Smooth muscle cell (in vitro differentiated cells): Measurements from ENCODE around the gene C19orf12. TPM values are rescaled to one million over a fixed set of nuclear protein-coding genes. Genes with fewer than 3 reads are reported as not detected.

Source experiments
- DNase-seq: peaks from one replicate; lab custom pipeline; 2025; ENCODE audit not compliant: unreplicated experiment; lab: John Stamatoyannopoulos, UW
- H2AFZ ChIP-seq: fragments of 200-600 bp; sonication (generic); 2 replicates; pipeline ENCODE4 v1.6.0; 2016; ENCODE audit warnings: antibody characterized with exemption, low read depth, mild to moderate bottlenecking
- H3F3A ChIP-seq: fragments of 200-600 bp; sonication (generic); 2 replicates; pipeline ENCODE4 v1.6.0; 2017; ENCODE audit warnings: antibody characterized with exemption, low read depth
- H3K27ac ChIP-seq: fragments of 200-600 bp; sonication (generic); 2 replicates; pipeline ENCODE4 v1.5.1; 2016; ENCODE audit warnings: low read depth, mild to moderate bottlenecking
- H3K27me3 ChIP-seq: fragments of 200-600 bp; sonication (generic); 2 replicates; pipeline ENCODE4 v1.6.1; 2016; ENCODE audit warnings: low read depth, mild to moderate bottlenecking
- H3K36me3 ChIP-seq: fragments of 200-600 bp; sonication (generic); 2 replicates; pipeline ENCODE4 v1.5.1; 2016; ENCODE audit warnings: low read depth
- H3K4me1 ChIP-seq: fragments of 200-600 bp; sonication (generic); 2 replicates; pipeline ENCODE4 v1.5.1; 2016; ENCODE audit warnings: low read depth
- H3K4me2 ChIP-seq: fragments of 200-600 bp; sonication (generic); 2 replicates; pipeline ENCODE4 v1.6.0; 2016; ENCODE audit warnings: mild to moderate bottlenecking
- H3K4me3 ChIP-seq: fragments of 200-600 bp; sonication (generic); 2 replicates; pipeline ENCODE4 v1.5.1; 2016; ENCODE audit warnings: mild to moderate bottlenecking
- H3K79me2 ChIP-seq: fragments of 200-600 bp; sonication (generic); 2 replicates; pipeline ENCODE4 v1.6.0; 2016; ENCODE audit warnings: low read depth, mild to moderate bottlenecking
- H3K9ac ChIP-seq: fragments of 200-600 bp; sonication (generic); 2 replicates; pipeline ENCODE4 v1.6.0; 2016; ENCODE audit warnings: low read depth
- H3K9me3 ChIP-seq: fragments of 200-600 bp; sonication (generic); replicated peaks from 2 replicates; pipeline ENCODE4 v1.5.1; 2016; ENCODE audit warnings: low read depth
- H4K20me1 ChIP-seq: fragments of 200-600 bp; sonication (generic); 2 replicates; pipeline ENCODE4 v1.6.0; 2016; ENCODE audit warnings: low read depth
- CTCF ChIP-seq: fragments of 200-600 bp; sonication (generic); IDR thresholded peaks from 2 replicates; pipeline ENCODE4 v1.5.1; 2017; ENCODE audit warnings: borderline replicate concordance, mild to moderate bottlenecking, antibody characterized with exemption; ENCODE audit not compliant: insufficient read depth, poor library complexity, severe bottlenecking
- WGBS: methylation state at CpG from one replicate; pipeline ENCODE4 v1.1.7; 2016; ENCODE audit warnings: low lambda C conversion rate; 5-methylcytosine and 5-hydroxymethylcytosine counted together
- polyA plus RNA-seq: library from polyadenylated mRNA; unstranded; fragments of >200 nt; fragmentation: Nextera tagmentation; extraction: Ambion mirVana; gene quantifications from 2 replicates; pipeline ENCODE4 v1.2.1, GENCODE V29; 2016
- total RNA-seq: library from RNA; depleted of rRNA; stranded (reverse); fragments of >200 nt; gene quantifications from 2 replicates; pipeline ENCODE4 v1.2.3, GENCODE V29; 2014

Gene C19orf12
- total and polyA plus RNA-seq, 2 experiments from 2014 or later: 22.7 to 30.0 TPM

GRCh38 chr19:29668746-29669609 is 46.1 kb downstream of the C19orf12 start:
- no peak overlapping the region for H2AFZ ChIP-seq
- WGBS: 88% methylated on average over 13 of the region's 13 CpGs
- H4K20me1 ChIP-seq: peaks cover 37% of the 10 kb centered on the region
- peaks cover 27% of the 10 kb centered on the region for H3K4me1 ChIP-seq
- H3F3A ChIP-seq: peaks cover 3% of the 10 kb centered on the region
- H3K9me3 ChIP-seq: no peaks in the 10 kb centered on the region
- H3K4me2 ChIP-seq: no peak overlapping the region
- no peak overlapping the region for H3K27ac ChIP-seq
- no peak overlapping the region for H3K4me3 ChIP-seq
- H3K36me3 ChIP-seq: no peaks in the 10 kb centered on the region
- no peak for DNase-seq
- H3K27me3 ChIP-seq: no peaks in the 10 kb centered on the region
- peaks cover 3% of the 10 kb centered on the region for H3K79me2 ChIP-seq
- no peak overlapping the region for H3K9ac ChIP-seq
- TF ChIP-seq CTCF: no peak

GRCh38 chr19:29667901-29668341 is 47.1 kb downstream of the C19orf12 start:
- DNase-seq: no peak
- Histone ChIP-seq H3K27ac (no peak overlapping the region), H3K4me1 (peaks cover 38% of the 10 kb centered on the region), H4K20me1 (peaks cover 35% of the 10 kb centered on the region), H3K36me3 (no peaks in the 10 kb centered on the region), H3K9ac (no peak overlapping the region), H3K27me3 (no peaks in the 10 kb centered on the region), H3K9me3 (no peaks in the 10 kb centered on the region), H3K79me2 (peaks cover 3% of the 10 kb centered on the region), H2AFZ (no peak overlapping the region), H3K4me3 (no peak overlapping the region), H3F3A (peaks cover 14% of the 10 kb centered on the region), H3K4me2 (no peak overlapping the region)
- 92% methylated on average over 7 of the region's 7 CpGs for WGBS
- TF ChIP-seq CTCF: no peak

DNA sequence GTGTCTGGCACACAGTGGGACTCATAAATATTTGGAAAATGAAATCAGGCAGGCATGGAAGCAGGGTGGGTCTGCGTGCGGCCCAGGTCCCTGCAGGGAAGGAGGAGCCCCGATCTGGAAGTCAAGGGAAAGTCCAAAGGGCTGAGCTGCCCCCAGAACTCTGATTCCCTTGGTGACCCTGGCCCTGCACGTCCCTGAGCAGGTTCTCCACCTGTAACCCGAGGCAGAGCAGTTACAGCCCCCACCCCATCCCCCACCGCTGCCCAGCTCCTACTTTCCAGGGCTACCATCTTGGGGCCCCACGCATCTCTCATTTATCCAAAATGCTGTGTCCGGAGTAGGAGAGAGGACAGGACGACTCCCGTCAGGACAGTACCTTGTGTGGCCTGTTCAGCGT is 47.7 kb downstream of the C19orf12 start:
- no peaks in the 10 kb centered on the region for H3K27me3 ChIP-seq

More for the DNA sequence above, 47.7 kb downstream of the C19orf12 start:
- 93% methylated on average over 11 of the region's 11 CpGs for WGBS
- no peak for DNase-seq
- Histone ChIP-seq H4K20me1 (peaks cover 33% of the 10 kb centered on the region), H2AFZ (no peak overlapping the region), H3K79me2 (peaks cover 3% of the 10 kb centered on the region), H3F3A (peaks cover 15% of the 10 kb centered on the region), H3K9ac (no peak overlapping the region), H3K4me1 (peaks cover 38% of the 10 kb centered on the region), H3K36me3 (no peaks in the 10 kb centered on the region), H3K4me3 (no peak overlapping the region), H3K27ac (no peak overlapping the region), H3K9me3 (no peaks in the 10 kb centered on the region), H3K4me2 (peak overlapping the region; percentile 88)
- no peak for TF ChIP-seq CTCF
